Activated CD4-positive, alpha-beta T cell treated with anti-CD3 and anti-CD28 coated beads, Interleukin-2, amount 10 ng/mL, durations not matched to agents 24 days and 14 days (primary cell): ENCODE results near the gene COL12A1. TPM values are rescaled to one million over a fixed set of nuclear protein-coding genes. Genes with fewer than 3 reads are reported as not detected.

ENCODE experiments used
- DNase-seq: peaks from one replicate; pipeline ENCODE4 v3.0.0; 2022
- H3K27ac Mint-ChIP-seq: one replicate; pipeline ENCODE4 v1.8.0; 2022; ENCODE audit warnings: mild to moderate bottlenecking, mixed read lengths
- H3K27me3 Mint-ChIP-seq: one replicate; pipeline ENCODE4 v1.8.0; 2022; ENCODE audit warnings: mixed read lengths
- H3K36me3 Mint-ChIP-seq: one replicate; pipeline ENCODE4 v1.8.0; 2022; ENCODE audit warnings: low read depth, mild to moderate bottlenecking, mixed read lengths
- H3K4me1 Mint-ChIP-seq: one replicate; pipeline ENCODE4 v1.8.0; 2021; ENCODE audit warnings: mixed read lengths
- H3K4me3 Mint-ChIP-seq: one replicate; pipeline ENCODE4 v1.8.0; 2022; ENCODE audit warnings: mild to moderate bottlenecking, moderate library complexity, mixed read lengths
- H3K9me3 Mint-ChIP-seq: one replicate; pipeline ENCODE4 v1.8.0; 2021; ENCODE audit warnings: mixed read lengths
- intact Hi-C: fragments of 100-400 bp; cut with micrococcal nuclease; formaldehyde crosslinking; loops from one replicate; pipeline ENCODE4 v1.15.1; 2023
- total RNA-seq: library from RNA; stranded (reverse); gene quantifications from 2 replicates; pipeline ENCODE4 v1.2.3, GENCODE V29; 2022

The COL12A1 gene
- total RNA-seq, 1 donor from 2014 or later = 0.05 TPM

- intact Hi-C loops = no loop called here
- H3K36me3 Mint-ChIP-seq = no peaks in the 10 kb centered on the region
- no peak for DNase-seq
- H3K9me3 Mint-ChIP-seq = no peaks in the 10 kb centered on the region
- peaks cover 2% of the 10 kb centered on the region for H3K4me1 Mint-ChIP-seq
- H3K27ac Mint-ChIP-seq = no peak overlapping the region
- H3K27me3 Mint-ChIP-seq = peaks cover 2% of the 10 kb centered on the region
- no peak overlapping the region for H3K4me3 Mint-ChIP-seq
These were observed 25.0 kb downstream of the COL12A1 start for GRCh38 chr6:75180864-75181263.

- no peak for DNase-seq
- Mint-ChIP-seq H3K36me3 (no peaks in the 10 kb centered on the region), H3K27ac (no peak overlapping the region), H3K4me1 (peaks cover 3% of the 10 kb centered on the region), H3K9me3 (no peaks in the 10 kb centered on the region), H3K27me3 (peaks cover 2% of the 10 kb centered on the region), H3K4me3 (no peak overlapping the region)
- intact Hi-C loops = no loop called here
These were observed 27.1 kb downstream of the COL12A1 start for GRCh38 chr6:75178757-75179156.

DNA sequence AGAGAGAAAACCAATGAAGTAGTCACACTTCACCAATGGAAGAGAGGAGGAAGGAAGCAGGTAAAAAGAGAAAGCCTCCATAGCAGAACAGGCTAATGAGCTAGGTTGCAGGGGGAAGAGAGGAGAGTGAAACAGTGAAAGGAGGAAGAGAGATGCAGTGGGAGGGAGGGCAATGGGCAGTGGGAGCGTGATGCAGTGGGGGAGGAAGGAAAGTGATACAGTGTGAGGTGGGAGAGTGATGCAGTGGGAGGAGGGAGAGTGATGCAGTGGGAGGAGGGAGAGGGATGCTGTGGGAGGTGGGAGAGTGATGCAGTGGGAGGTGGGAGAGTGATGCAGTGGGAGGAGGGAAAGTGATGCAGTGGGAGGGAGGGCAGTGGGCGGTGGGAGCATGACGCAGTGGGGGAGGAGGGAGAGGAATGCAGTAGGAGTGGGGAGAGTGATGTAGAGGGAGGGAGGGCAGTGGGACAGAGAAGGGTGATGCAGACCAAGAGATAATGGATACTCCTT is 29.7 kb downstream of the COL12A1 start:
- intact Hi-C loops = no loop called here
- Mint-ChIP-seq H3K27me3 (peaks cover 2% of the 10 kb centered on the region), H3K27ac (no peak overlapping the region), H3K4me1 (peaks cover 3% of the 10 kb centered on the region), H3K9me3 (no peaks in the 10 kb centered on the region), H3K36me3 (no peaks in the 10 kb centered on the region), H3K4me3 (no peak overlapping the region)
- no peak for DNase-seq

GRCh38 chr6:75171986-75172385 is 33.9 kb downstream of the COL12A1 start:
- Mint-ChIP-seq H3K27ac (no peak overlapping the region), H3K36me3 (no peaks in the 10 kb centered on the region), H3K4me3 (no peak overlapping the region), H3K9me3 (no peaks in the 10 kb centered on the region), H3K4me1 (peaks cover 3% of the 10 kb centered on the region), H3K27me3 (peaks cover 5% of the 10 kb centered on the region)
- intact Hi-C loops = no loop called here
- DNase-seq = no peak

DNA sequence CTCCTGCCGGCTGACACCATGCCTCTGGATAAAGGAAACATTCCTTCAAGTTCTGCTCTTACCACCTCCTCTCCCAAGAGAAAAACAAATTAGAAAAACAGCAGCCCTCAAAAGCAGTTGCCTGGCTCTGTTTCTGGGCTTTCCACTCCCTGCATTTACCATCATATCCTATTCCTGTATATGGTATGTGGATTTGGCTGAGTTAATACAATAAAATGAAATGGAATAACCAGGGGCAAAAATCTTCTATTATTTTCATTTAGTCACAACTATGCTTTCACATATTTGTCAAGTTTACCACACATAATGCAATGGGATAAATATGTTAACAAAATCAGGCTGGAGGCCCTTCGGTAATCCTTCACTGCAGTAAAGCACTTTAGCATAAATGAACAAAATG is 34.3 kb downstream of the COL12A1 start:
- no peak overlapping the region for H3K4me3 Mint-ChIP-seq
- no peak for DNase-seq

DNA sequence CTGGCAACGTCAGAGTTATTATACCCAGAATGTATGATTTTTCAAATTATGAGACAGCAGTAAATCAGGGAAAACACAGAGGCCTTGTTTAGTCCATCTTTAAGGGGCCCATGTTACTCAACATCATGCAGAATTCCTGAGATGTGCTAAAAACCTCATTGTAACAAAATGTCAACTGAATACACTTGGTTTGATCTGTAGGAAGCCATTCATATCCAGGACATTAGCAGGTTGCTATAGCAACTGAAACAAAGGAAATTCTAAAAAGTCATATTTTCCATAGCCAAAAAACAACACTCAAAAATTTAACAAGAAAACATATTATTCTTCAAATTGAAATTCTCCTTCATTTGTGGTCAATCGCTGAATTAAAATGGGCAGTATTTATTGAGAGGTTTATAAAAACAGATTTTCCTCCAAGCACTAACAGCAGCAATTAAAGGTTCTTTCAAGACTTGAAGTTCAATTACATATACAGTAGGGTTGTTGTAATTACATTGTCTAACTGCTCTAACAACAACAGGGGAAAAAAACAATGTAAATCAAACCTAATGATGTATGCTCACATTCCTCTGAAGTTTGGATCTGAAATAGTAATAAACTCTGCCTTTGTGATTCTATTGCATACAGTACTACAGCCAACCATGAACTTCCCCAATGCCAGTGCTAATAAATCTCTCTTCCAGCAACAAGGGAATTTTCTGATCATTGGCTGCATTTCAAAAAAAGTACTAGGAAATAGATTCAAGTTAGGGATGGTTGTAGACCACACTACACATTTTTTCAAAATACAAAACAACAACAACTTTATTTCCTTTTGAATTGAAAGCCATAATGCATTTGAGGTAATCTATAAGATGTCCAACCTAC is 34.9 kb downstream of the COL12A1 start:
- Mint-ChIP-seq H3K9me3 (no peaks in the 10 kb centered on the region), H3K27me3 (peaks cover 4% of the 10 kb centered on the region), H3K27ac (no peak overlapping the region), H3K36me3 (no peaks in the 10 kb centered on the region), H3K4me1 (peaks cover 2% of the 10 kb centered on the region), H3K4me3 (no peak overlapping the region)
- intact Hi-C loops = no loop called here
- DNase-seq = no peak

More for the DNA sequence above, 34.3 kb downstream of the COL12A1 start:
- intact Hi-C loops = no loop called here
- no peaks in the 10 kb centered on the region for H3K9me3 Mint-ChIP-seq
- H3K36me3 Mint-ChIP-seq = no peaks in the 10 kb centered on the region
- peaks cover 3% of the 10 kb centered on the region for H3K4me1 Mint-ChIP-seq
- H3K27ac Mint-ChIP-seq = no peak overlapping the region
- peaks cover 5% of the 10 kb centered on the region for H3K27me3 Mint-ChIP-seq

GRCh38 chr6:75169689-75170586 is 35.9 kb downstream of the COL12A1 start:
- Mint-ChIP-seq H3K27me3 (peaks cover 3% of the 10 kb centered on the region), H3K27ac (no peak overlapping the region), H3K4me3 (no peak overlapping the region), H3K4me1 (no peaks in the 10 kb centered on the region), H3K9me3 (no peaks in the 10 kb centered on the region), H3K36me3 (no peaks in the 10 kb centered on the region)
- DNase-seq = no peak
- intact Hi-C loops = no loop called here

DNA sequence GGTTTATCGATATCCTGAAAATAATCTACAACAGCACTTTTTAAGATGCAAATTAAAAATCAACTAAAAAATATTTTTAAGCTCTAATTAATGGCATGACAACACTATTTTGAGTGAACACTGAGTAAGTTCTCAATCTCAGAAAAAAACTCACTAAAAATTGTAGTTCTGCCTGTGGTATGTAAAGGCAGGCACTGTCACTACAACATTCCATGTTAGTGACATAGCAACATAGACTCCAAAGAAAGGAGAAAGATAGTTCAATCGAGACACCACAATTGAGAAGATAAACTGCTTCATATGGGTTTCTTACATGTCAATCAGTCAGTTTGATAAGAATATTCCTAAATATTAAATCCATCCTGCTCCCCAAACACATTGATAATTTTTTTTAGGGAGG is 38.0 kb downstream of the COL12A1 start:
- no peak for DNase-seq
- H3K4me3 Mint-ChIP-seq = no peak overlapping the region
- H3K4me1 Mint-ChIP-seq = no peaks in the 10 kb centered on the region
- no peaks in the 10 kb centered on the region for H3K36me3 Mint-ChIP-seq
- H3K27ac Mint-ChIP-seq = no peak overlapping the region
- intact Hi-C loops = no loop called here
- no peaks in the 10 kb centered on the region for H3K9me3 Mint-ChIP-seq
- H3K27me3 Mint-ChIP-seq = peaks cover 3% of the 10 kb centered on the region

- DNase-seq = no peak
- Mint-ChIP-seq H3K27me3 (peaks cover 3% of the 10 kb centered on the region), H3K9me3 (no peaks in the 10 kb centered on the region), H3K36me3 (no peaks in the 10 kb centered on the region), H3K4me3 (no peak overlapping the region), H3K27ac (no peak overlapping the region), H3K4me1 (no peaks in the 10 kb centered on the region)
- intact Hi-C loops = no loop called here
These were observed 38.5 kb downstream of the COL12A1 start for GRCh38 chr6:75167325-75167724.

DNA sequence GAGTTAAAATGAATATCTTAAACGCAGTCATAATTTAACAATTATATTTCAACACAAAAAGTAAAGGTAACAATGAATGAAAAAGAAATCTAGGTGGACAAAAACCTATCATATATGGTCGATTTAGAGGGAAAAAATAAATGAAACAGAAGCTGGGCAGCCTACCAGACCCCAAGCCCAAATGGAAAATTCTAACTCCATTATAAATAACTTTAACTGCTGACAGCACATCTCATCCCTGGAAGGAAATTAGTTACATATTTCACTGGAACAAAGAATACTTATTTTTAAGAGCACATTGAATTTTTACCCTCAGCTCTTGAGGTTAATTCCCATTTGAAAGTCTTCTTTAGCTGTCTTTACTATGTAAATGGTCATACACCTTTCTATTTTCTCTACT is 39.1 kb downstream of the COL12A1 start:
- intact Hi-C loops = no loop called here
- Mint-ChIP-seq H3K36me3 (no peaks in the 10 kb centered on the region), H3K27ac (no peak overlapping the region), H3K4me3 (no peak overlapping the region), H3K9me3 (no peaks in the 10 kb centered on the region), H3K4me1 (no peaks in the 10 kb centered on the region), H3K27me3 (peaks cover 3% of the 10 kb centered on the region)
- no peak for DNase-seq

- intact Hi-C loops = no loop called here
- H3K27ac Mint-ChIP-seq = no peak overlapping the region
- H3K9me3 Mint-ChIP-seq = no peaks in the 10 kb centered on the region
- no peaks in the 10 kb centered on the region for H3K36me3 Mint-ChIP-seq
- no peaks in the 10 kb centered on the region for H3K4me1 Mint-ChIP-seq
- no peak for DNase-seq
- H3K4me3 Mint-ChIP-seq = no peak overlapping the region
- peaks cover 3% of the 10 kb centered on the region for H3K27me3 Mint-ChIP-seq
These were observed 39.6 kb downstream of the COL12A1 start for GRCh38 chr6:75166236-75166635.

- DNase-seq = no peak
- peaks cover 2% of the 10 kb centered on the region for H3K27me3 Mint-ChIP-seq
- intact Hi-C loops = no loop called here
- H3K36me3 Mint-ChIP-seq = no peaks in the 10 kb centered on the region
- H3K27ac Mint-ChIP-seq = no peak overlapping the region
- H3K4me3 Mint-ChIP-seq = no peak overlapping the region
- H3K9me3 Mint-ChIP-seq = no peaks in the 10 kb centered on the region
- H3K4me1 Mint-ChIP-seq = no peaks in the 10 kb centered on the region
These were observed 47.7 kb downstream of the COL12A1 start for GRCh38 chr6:75158176-75158575.

DNA sequence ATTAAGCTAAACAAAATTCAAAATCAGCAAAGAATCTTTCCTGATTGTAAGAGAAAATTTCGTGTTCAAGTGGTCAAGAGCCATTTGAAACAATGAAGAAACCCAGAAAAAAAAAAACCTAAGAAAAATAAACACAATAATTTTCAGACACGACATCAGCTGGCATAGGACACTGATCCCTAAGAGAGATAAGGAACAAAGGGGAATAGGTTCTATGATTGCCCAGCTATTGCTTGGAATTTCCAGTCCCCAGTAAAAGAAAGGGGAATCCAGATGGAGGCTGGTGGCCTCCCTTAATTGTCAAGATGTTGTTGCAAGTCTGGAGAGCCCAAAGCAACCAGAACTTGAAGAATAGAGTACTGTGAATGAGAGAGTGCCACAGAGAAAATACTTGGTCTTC is 48.5 kb downstream of the COL12A1 start:
- H3K9me3 Mint-ChIP-seq = no peaks in the 10 kb centered on the region
- intact Hi-C loops = no loop called here
- H3K27me3 Mint-ChIP-seq = peaks cover 2% of the 10 kb centered on the region
- no peaks in the 10 kb centered on the region for H3K4me1 Mint-ChIP-seq
- no peak overlapping the region for H3K4me3 Mint-ChIP-seq
- no peak for DNase-seq
- no peak overlapping the region for H3K27ac Mint-ChIP-seq
- H3K36me3 Mint-ChIP-seq = no peaks in the 10 kb centered on the region
